Bronchial epithelial cell (primary cell): ENCODE data around the gene CCDC82. TPM values are rescaled to one million over a fixed set of nuclear protein-coding genes. Genes with fewer than 3 reads are reported as not detected.

Source experiments
- DNase-seq: peaks from one replicate; pipeline ENCODE4 v3.0.0-alpha.2; 2010; ENCODE audit warnings: low read depth
- FAIRE-seq: peaks from 2 replicates; lab custom pipeline; 2011; peaks lifted over from hg19 to GRCh38; lab: Jason Lieb, UNC
- H3K27me3 ChIP-seq: 2 replicates; pipeline ENCODE4 v1.5.1; 2011; ENCODE audit warnings: low read length; ENCODE audit not compliant: control insufficient read depth, insufficient read depth
- H3K36me3 ChIP-seq: 2 replicates; pipeline ENCODE4 v1.5.1; 2011; ENCODE audit warnings: low read length; ENCODE audit not compliant: control insufficient read depth, insufficient read depth
- H3K4me3 ChIP-seq: 2 replicates; pipeline ENCODE4 v1.5.1; 2011; ENCODE audit warnings: mild to moderate bottlenecking, low read depth, low read length, control low read depth
- total RNA-seq: library from RNA; depleted of rRNA; stranded (reverse); fragments of >200 nt; gene quantifications from 2 replicates; pipeline ENCODE4 v1.2.1, GENCODE V29; 2014
- TF ChIP-seq, protein P1 (sequence below): IDR thresholded peaks from 2 replicates; pipeline ENCODE4 v1.5.1; 2011; ENCODE audit warnings: mild to moderate bottlenecking, moderate library complexity, low read length, control low read depth, inconsistent platforms; ENCODE audit not compliant: insufficient read depth, severe bottlenecking

Gene CCDC82
- total RNA-seq, 1 donor from 2014 or later = 8.2 TPM

DNA sequence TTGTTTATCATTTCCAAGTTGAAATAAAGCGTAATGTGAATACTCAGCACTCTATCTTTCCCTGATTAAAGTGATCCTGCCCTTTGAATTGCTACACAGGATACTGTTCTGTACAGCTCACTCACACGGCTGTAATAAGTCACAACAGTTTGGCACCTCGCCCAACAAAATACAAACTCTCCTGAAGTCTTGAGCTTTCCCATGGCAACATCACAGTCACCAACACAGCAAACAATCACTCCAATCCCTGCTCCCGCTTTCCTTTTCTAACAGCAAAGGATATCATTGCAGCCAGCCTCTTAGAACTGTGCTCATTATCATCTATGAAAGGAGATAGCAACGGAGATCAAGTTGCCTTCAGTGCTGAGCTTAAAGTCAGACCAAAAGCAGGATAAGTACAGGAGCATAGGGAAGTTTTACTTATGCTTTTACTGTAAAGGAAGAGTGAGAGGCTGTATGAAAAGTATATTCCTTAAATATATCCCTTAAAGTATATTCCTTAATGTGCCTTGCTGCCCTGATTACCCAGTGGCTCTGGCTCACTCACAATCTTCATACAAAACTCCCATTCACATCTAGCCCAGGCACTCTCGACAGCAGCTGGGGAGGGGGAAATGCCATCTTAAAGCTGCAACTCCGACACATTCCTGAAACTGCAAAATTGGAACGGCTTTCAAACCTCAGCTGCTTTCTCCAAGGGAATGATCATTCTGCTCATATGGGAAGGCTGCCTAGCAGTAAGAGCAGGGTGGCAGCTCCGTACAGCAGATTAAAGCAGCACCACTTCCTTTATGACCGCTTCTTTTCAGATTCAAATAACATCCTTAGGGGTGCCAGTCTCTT is 82.6 kb downstream of the CCDC82 start:
- no peak for FAIRE-seq
- H3K4me3 ChIP-seq = peak overlapping the region; percentile 3
- peak; percentile 99 for DNase-seq
- H3K27me3 ChIP-seq = no peaks in the 10 kb centered on the region
- H3K36me3 ChIP-seq = no peaks in the 10 kb centered on the region
- TF ChIP-seq, protein P1, sequence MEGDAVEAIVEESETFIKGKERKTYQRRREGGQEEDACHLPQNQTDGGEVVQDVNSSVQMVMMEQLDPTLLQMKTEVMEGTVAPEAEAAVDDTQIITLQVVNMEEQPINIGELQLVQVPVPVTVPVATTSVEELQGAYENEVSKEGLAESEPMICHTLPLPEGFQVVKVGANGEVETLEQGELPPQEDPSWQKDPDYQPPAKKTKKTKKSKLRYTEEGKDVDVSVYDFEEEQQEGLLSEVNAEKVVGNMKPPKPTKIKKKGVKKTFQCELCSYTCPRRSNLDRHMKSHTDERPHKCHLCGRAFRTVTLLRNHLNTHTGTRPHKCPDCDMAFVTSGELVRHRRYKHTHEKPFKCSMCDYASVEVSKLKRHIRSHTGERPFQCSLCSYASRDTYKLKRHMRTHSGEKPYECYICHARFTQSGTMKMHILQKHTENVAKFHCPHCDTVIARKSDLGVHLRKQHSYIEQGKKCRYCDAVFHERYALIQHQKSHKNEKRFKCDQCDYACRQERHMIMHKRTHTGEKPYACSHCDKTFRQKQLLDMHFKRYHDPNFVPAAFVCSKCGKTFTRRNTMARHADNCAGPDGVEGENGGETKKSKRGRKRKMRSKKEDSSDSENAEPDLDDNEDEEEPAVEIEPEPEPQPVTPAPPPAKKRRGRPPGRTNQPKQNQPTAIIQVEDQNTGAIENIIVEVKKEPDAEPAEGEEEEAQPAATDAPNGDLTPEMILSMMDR = no peak

DNA sequence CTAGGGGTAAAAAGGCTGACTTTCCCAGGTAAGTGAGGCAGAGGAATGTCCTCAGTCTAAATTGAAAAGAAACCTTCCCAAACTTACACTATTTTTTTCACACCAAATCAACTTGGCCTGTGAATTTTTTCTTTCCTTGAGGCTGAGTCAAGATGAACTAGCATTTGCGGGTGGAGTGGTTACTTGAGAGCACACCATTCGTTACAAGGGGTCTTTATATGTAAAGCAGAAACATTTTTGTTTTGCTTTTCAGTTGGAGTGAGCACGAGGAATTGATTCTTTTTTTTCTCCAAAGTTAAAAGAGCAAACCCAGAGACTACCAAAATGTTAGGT is 83.1 kb downstream of the CCDC82 start:
- Histone ChIP-seq H3K36me3 (no peaks in the 10 kb centered on the region), H3K27me3 (no peaks in the 10 kb centered on the region), H3K4me3 (no peak overlapping the region)
- FAIRE-seq = no peak
- TF ChIP-seq, protein P1 = no peak
- DNase-seq = no peak

DNA sequence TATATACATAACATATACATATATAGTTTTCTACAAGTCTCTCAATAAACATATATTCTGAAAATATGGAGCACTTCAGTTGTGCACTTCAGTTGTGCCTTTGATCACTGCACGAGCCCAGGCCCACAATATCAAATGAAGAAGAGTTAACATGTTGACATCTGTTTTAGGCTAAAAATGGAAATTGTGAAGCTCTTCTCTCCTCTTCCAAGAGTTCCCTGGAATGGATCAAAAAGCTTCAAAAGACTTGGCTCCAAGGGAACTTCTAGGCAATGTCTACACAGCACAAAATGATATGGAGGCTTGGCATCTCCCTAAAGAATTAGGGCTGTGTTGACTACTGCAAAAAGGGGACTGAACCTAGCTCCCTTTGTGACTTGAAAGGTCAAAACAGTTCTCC is 83.6 kb downstream of the CCDC82 start:
- TF ChIP-seq, protein P1 = no peak
- no peaks in the 10 kb centered on the region for H3K36me3 ChIP-seq
- no peaks in the 10 kb centered on the region for H3K27me3 ChIP-seq
- H3K4me3 ChIP-seq = no peak overlapping the region
- DNase-seq (no peak), FAIRE-seq (no peak)

DNA sequence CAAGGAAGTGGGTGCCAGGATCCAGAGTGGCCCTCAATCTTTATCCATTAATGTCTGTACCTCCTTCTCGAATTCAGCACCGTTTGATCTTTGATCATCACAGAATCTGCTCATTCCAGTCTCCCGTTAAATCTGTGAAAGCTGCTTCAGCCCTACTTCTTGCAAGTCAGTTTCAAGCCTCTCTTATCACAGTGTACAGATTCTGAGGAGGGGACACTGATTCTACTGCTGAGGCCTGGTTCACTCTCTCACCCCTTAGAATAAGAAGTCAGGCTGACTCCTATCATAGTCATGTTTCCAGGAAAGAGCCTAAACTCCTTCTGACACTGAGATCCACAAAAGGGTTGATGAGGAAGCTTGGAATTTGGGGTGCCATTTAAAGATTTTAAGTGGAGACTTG is 85.7 kb downstream of the CCDC82 start:
- Histone ChIP-seq H3K4me3 (no peak overlapping the region), H3K36me3 (no peaks in the 10 kb centered on the region), H3K27me3 (no peaks in the 10 kb centered on the region)
- TF ChIP-seq, protein P1 = no peak
- DNase-seq = no peak
- no peak for FAIRE-seq

DNA sequence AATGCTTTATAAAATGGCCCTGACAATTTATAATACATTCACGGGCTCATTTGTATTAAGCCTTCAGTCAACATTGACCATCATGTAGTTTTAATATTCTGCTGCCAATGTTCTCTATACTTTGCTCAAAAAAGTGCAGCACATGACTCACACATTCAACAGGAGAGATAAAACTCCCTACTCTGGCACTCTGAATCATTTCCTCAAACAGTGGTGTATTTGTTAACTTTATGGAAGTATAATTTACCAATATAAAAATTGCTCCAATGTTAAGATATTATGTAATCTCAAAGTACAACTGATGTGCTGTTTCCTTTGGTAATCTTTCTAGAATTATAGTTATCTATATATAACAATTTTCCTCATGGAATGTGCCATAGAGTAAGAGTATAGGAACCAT is 86.6 kb downstream of the CCDC82 start:
- TF ChIP-seq, protein P1 = no peak

More for the DNA sequence above, 86.6 kb downstream of the CCDC82 start:
- no peak overlapping the region for H3K4me3 ChIP-seq
- DNase-seq = peak; percentile 93
- FAIRE-seq = no peak
- H3K36me3 ChIP-seq = no peaks in the 10 kb centered on the region
- H3K27me3 ChIP-seq = no peaks in the 10 kb centered on the region

Other genes with a start within 250 kb of the CCDC82 start
- 1.3 TPM in 2 replicates for gene MAML2, start 46.7 kb downstream of the CCDC82 start, total RNA-seq
- 7.6 and 10.2 TPM in 2 replicates for gene JRKL, start 101 bp upstream of the CCDC82 start, total RNA-seq